Measurements from ENCODE around the gene ENTPD8. TPM values are rescaled to one million over a fixed set of nuclear protein-coding genes. Genes with fewer than 3 reads are reported as not detected.

Gene ENTPD8
- total RNA-seq, 2 experiments from 2014 or later = not detected

GRCh38 chr9:137475666-137476065 is 34.5 kb upstream of the ENTPD8 start:
- Histone ChIP-seq H3K4me1 (ENCODE audit: insufficient read depth, low read length, poor library complexity, severe bottlenecking) (peaks cover 4% of the 10 kb centered on the region), H3K79me2 (ENCODE audit: insufficient read depth, low read depth, low read length) (no peaks in the 10 kb centered on the region), H3K4me3 (ENCODE audit: low read depth, low read length, poor library complexity, severe bottlenecking) (no peak overlapping the region), H3K4me2 (ENCODE audit: low read length) (no peak overlapping the region), H3K36me3 (ENCODE audit: insufficient read depth, low read length) (no peaks in the 10 kb centered on the region), H3K9me3 (ENCODE audit: low read length) (peaks cover 18% of the 10 kb centered on the region), H2AFZ (ENCODE audit: low read length) (no peak overlapping the region), H3K27ac (ENCODE audit: low read depth, low read length, poor library complexity, severe bottlenecking) (no peak overlapping the region), H4K20me1 (ENCODE audit: insufficient read depth, low read length) (no peaks in the 10 kb centered on the region), H3K9me2 (ENCODE audit: insufficient read depth, low read length) (no peaks in the 10 kb centered on the region)
- intact Hi-C loops (cut with micrococcal nuclease; ENCODE audit: unreplicated experiment) = no loop called here
- CTCF ChIA-PET (ENCODE audit: unreplicated experiment) = no interaction called here
- no peak for TF ChIP-seq CTCF (conservative IDR thresholded peaks at IDR 0.05; ENCODE audit: low read length)
- TF ChIP-seq EZH2phosphoT487 (IDR thresholded peaks at IDR 0.05; ENCODE audit: borderline replicate concordance, low read depth, low read length) = no peak
- no TSS peak for BruUV-seq (replicated peaks)
- POLR2A ChIA-PET = no interaction called here
- no peak for DNase-seq (ENCODE audit: low spot score)

- BruUV-seq (replicated peaks) = no TSS peak
- no peak overlapping the region for H2AFZ ChIP-seq (ENCODE audit: low read length)
- H3K4me3 ChIP-seq (ENCODE audit: low read depth, low read length, poor library complexity, severe bottlenecking) = no peak overlapping the region
- DNase-seq (ENCODE audit: low spot score) = no peak
- H3K79me2 ChIP-seq (ENCODE audit: insufficient read depth, low read depth, low read length) = no peaks in the 10 kb centered on the region
- H3K9me3 ChIP-seq (ENCODE audit: low read length) = peaks cover 18% of the 10 kb centered on the region
- POLR2A ChIA-PET = no interaction called here
- CTCF ChIA-PET (ENCODE audit: unreplicated experiment) = no interaction called here
- H3K36me3 ChIP-seq (ENCODE audit: insufficient read depth, low read length) = no peaks in the 10 kb centered on the region
- H3K9me2 ChIP-seq (ENCODE audit: insufficient read depth, low read length) = no peaks in the 10 kb centered on the region
- no peak overlapping the region for H3K4me2 ChIP-seq (ENCODE audit: low read length)
- intact Hi-C loops (cut with micrococcal nuclease; ENCODE audit: unreplicated experiment) = no loop called here
- H3K27ac ChIP-seq (ENCODE audit: low read depth, low read length, poor library complexity, severe bottlenecking) = no peak overlapping the region
- H4K20me1 ChIP-seq (ENCODE audit: insufficient read depth, low read length) = no peaks in the 10 kb centered on the region
- H3K4me1 ChIP-seq (ENCODE audit: insufficient read depth, low read length, poor library complexity, severe bottlenecking) = peaks cover 6% of the 10 kb centered on the region
- TF ChIP-seq EZH2phosphoT487 (IDR thresholded peaks at IDR 0.05; ENCODE audit: borderline replicate concordance, low read depth, low read length) (no peak), CTCF (conservative IDR thresholded peaks at IDR 0.05; ENCODE audit: low read length) (no peak)
These were observed 33.1 kb upstream of the ENTPD8 start for GRCh38 chr9:137474271-137474670.

- ChIA-PET CTCF (ENCODE audit: unreplicated experiment) (no interaction called here), POLR2A (no interaction called here)
- Histone ChIP-seq H3K9me3 (ENCODE audit: low read length) (peaks cover 13% of the 10 kb centered on the region), H3K4me3 (ENCODE audit: low read depth, low read length, poor library complexity, severe bottlenecking) (no peak overlapping the region), H3K9me2 (ENCODE audit: insufficient read depth, low read length) (no peaks in the 10 kb centered on the region), H3K36me3 (ENCODE audit: insufficient read depth, low read length) (no peaks in the 10 kb centered on the region), H3K27ac (ENCODE audit: low read depth, low read length, poor library complexity, severe bottlenecking) (no peak overlapping the region), H3K79me2 (ENCODE audit: insufficient read depth, low read depth, low read length) (no peaks in the 10 kb centered on the region), H3K4me1 (ENCODE audit: insufficient read depth, low read length, poor library complexity, severe bottlenecking) (peaks cover 6% of the 10 kb centered on the region), H4K20me1 (ENCODE audit: insufficient read depth, low read length) (no peaks in the 10 kb centered on the region), H3K4me2 (ENCODE audit: low read length) (no peak overlapping the region), H2AFZ (ENCODE audit: low read length) (no peak overlapping the region)
- no peak for DNase-seq (ENCODE audit: low spot score)
- TF ChIP-seq CTCF (conservative IDR thresholded peaks at IDR 0.05; ENCODE audit: low read length) (no peak), EZH2phosphoT487 (IDR thresholded peaks at IDR 0.05; ENCODE audit: borderline replicate concordance, low read depth, low read length) (no peak)
- no TSS peak for BruUV-seq (replicated peaks)
- intact Hi-C loops (cut with micrococcal nuclease; ENCODE audit: unreplicated experiment) = no loop called here
These were observed 29.6 kb upstream of the ENTPD8 start for GRCh38 chr9:137470785-137471184.
